ENCODE measurements around the gene PARP16. TPM values are rescaled to one million over a fixed set of nuclear protein-coding genes. Genes with fewer than 3 reads are reported as not detected.

PARP16 gene, protein sequence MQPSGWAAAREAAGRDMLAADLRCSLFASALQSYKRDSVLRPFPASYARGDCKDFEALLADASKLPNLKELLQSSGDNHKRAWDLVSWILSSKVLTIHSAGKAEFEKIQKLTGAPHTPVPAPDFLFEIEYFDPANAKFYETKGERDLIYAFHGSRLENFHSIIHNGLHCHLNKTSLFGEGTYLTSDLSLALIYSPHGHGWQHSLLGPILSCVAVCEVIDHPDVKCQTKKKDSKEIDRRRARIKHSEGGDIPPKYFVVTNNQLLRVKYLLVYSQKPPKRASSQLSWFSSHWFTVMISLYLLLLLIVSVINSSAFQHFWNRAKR
- 10 to 100 TPM in 4 of 7 donors, 1 to 10 TPM in 3; 8.7 to 11.3 (median 10.2) TPM for total RNA-seq
- 1 to 10 TPM; 6.4 to 7.9 (median 6.7) TPM for polyA plus RNA-seq
- long read RNA-seq, donor 1, partial matches to known transcripts: 0 of 3 reads
- long read RNA-seq, donor 1, other reads (novel, unspliced or antisense): 0 of 3 reads
- long read RNA-seq, donor 2, partial matches to known transcripts: 0 of 3 reads
- long read RNA-seq, donor 2, other reads (novel, unspliced or antisense): 0 of 3 reads

GRCh38 chr15:65286704-65287519 lies at the start of gene PARP16:
TSS of gene PARP16 (minus strand) at chr15:65286883. CDS start at chr15:65286426, 457 bp downstream.
- 2 to 7% (median 3%) methylated on average over 13 to 62 of the region's 62 CpGs for WGBS, 5 donors
- peak within 1 kb of the TSS; percentile 54 to 90 (median 69) for H3K4me3 ChIP-seq
- H3K9me3 ChIP-seq: no peaks in the 10 kb centered on the region
- peak; percentile 100 for DNase-seq
- H3K27me3 ChIP-seq (replicated peaks in 1 of 7): no peaks in the 10 kb centered on the region
- peaks cover 8 to 47% (median 23%) of the 10 kb centered on the region in 6 donors for H3K4me1 ChIP-seq
- intact Hi-C loops (cut with DNase I; ENCODE audit: low total_unique reads): loop anchor here (5.0 kb wide), 1 partner anchor 100 kb away; the partner anchor contains the start of gene CLPX
- TF ChIP-seq CTCF (IDR thresholded peaks at IDR 0.05 in 8 of 11, conservative IDR thresholded peaks at IDR 0.05 in 3 of 11): peak in 10 of 11 experiments; percentile 24 to 88 (median 74)
- TF ChIP-seq POLR2AphosphoS5 (IDR thresholded peaks at IDR 0.05): peak; percentile 83 to 90 (median 88)
- peak in 2 of 3 donors; percentile 8 to 71 for TF ChIP-seq POLR2A (IDR thresholded peaks at IDR 0.05)
- peaks cover 0 to 3% (median 0%) of the 10 kb centered on the region in 6 donors for H3K36me3 ChIP-seq
- H3K27ac ChIP-seq: peak within 1 kb of the TSS; percentile 83 to 91 (median 86)

GRCh38 chr15:65335278-65336055 lies 48.8 kb upstream of the PARP16 start:
- H3K36me3 ChIP-seq: no peaks in the 10 kb centered on the region
- no peaks in the 10 kb centered on the region for H3K9me3 ChIP-seq
- no peak overlapping the region for H3K27ac ChIP-seq
- 88 to 94% (median 89%) methylated on average over 16 to 19 of the region's 19 CpGs for WGBS, 5 donors
- H3K4me1 ChIP-seq: peaks cover 0 to 9% (median 2%) of the 10 kb centered on the region in 6 donors
- H3K27me3 ChIP-seq (replicated peaks in 1 of 7): peaks cover 0 to 55% (median 0%) of the 10 kb centered on the region in 7 donors
- no peak for TF ChIP-seq POLR2AphosphoS5 (IDR thresholded peaks at IDR 0.05)
- TF ChIP-seq CTCF (IDR thresholded peaks at IDR 0.05 in 8 of 11, conservative IDR thresholded peaks at IDR 0.05 in 3 of 11): no peak
- no peak for TF ChIP-seq POLR2A (IDR thresholded peaks at IDR 0.05)
- DNase-seq: peak; percentile 35
- no peak overlapping the region for H3K4me3 ChIP-seq
- intact Hi-C loops (cut with DNase I; ENCODE audit: low total_unique reads): no loop called here

- Histone ChIP-seq H3K36me3 (no peaks in the 10 kb centered on the region), H3K9me3 (no peaks in the 10 kb centered on the region), H3K27ac (no peak overlapping the region), H3K4me1 (peaks cover 0 to 2% (median 0%) of the 10 kb centered on the region in 6 donors), H3K4me3 (no peak overlapping the region), H3K27me3 (replicated peaks in 1 of 7) (peaks cover 0 to 47% (median 0%) of the 10 kb centered on the region in 7 donors)
- no peak for TF ChIP-seq POLR2AphosphoS5 (IDR thresholded peaks at IDR 0.05)
- no peak for TF ChIP-seq POLR2A (IDR thresholded peaks at IDR 0.05)
- no peak for TF ChIP-seq CTCF (IDR thresholded peaks at IDR 0.05 in 8 of 11, conservative IDR thresholded peaks at IDR 0.05 in 3 of 11)
- intact Hi-C loops (cut with DNase I; ENCODE audit: low total_unique reads): no loop called here
- DNase-seq: peak; percentile 44
- 51 to 80% (median 70%) methylated on average over 14 to 20 of the region's 20 CpGs for WGBS, 5 donors
Measured at GRCh38 chr15:65334586-65335231, 48.0 kb upstream of the PARP16 start.
